ENCODE results near the gene HDAC10. TPM values are rescaled to one million over a fixed set of nuclear protein-coding genes. Genes with fewer than 3 reads are reported as not detected.

Gene HDAC10
- total RNA-seq, 1 experiment from 2014 or later, result 71.3 TPM

DNA sequence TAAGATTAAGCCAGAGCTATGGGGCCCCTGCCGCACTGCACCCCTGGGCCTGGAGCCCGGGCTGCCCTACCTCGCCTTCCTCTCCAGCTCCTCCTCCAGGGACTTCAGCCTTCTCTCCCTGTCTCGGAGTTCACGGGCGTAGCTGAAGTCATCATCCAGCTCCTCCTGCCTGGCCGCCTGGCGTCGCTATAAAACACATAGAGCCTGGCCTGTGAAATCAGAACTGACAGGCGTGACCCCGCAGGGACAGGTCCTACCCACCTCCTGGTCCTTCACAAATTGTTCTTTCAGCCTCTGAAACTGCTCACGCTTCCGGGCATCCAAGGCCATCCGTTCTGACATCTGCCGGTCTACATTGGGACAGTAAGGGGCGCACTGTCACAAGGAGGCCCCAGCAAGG, 27.0 kb downstream of the HDAC10 start:
- intact Hi-C loops (cut with micrococcal nuclease; ENCODE audit: unreplicated experiment) (no loop called here), in situ Hi-C loops (cut with HindIII; ENCODE audit: low pct_unique_long_range_greater_than_20kb, low sequenced_read_pairs) (no loop called here)
- Histone ChIP-seq H3K27me3 (ENCODE audit: control insufficient read depth, insufficient read depth, low read length) (no peaks in the 10 kb centered on the region), H3K27ac (ENCODE audit: low read length) (no peak overlapping the region), H3K36me3 (ENCODE audit: control insufficient read depth, insufficient read depth, low read length) (no peaks in the 10 kb centered on the region), H3K4me1 (ENCODE audit: control insufficient read depth, insufficient read depth, low read length) (no peaks in the 10 kb centered on the region), H3K4me3 (ENCODE audit: low read depth in 2 of 2, low read length in 2 of 2) (no peak overlapping the region), H3K9me3 (ENCODE audit: control insufficient read depth, insufficient read depth, low read depth, low read length) (no peaks in the 10 kb centered on the region)
- TF ChIP-seq TCF7L2 (IDR thresholded peaks at IDR 0.05; ENCODE audit: low read depth, low read length), result no peak
- TF ChIP-seq SIN3A (IDR thresholded peaks at IDR 0.05; ENCODE audit: borderline replicate concordance, insufficient read depth, low read depth, low read length), result no peak
- TF ChIP-seq, protein P1, sequence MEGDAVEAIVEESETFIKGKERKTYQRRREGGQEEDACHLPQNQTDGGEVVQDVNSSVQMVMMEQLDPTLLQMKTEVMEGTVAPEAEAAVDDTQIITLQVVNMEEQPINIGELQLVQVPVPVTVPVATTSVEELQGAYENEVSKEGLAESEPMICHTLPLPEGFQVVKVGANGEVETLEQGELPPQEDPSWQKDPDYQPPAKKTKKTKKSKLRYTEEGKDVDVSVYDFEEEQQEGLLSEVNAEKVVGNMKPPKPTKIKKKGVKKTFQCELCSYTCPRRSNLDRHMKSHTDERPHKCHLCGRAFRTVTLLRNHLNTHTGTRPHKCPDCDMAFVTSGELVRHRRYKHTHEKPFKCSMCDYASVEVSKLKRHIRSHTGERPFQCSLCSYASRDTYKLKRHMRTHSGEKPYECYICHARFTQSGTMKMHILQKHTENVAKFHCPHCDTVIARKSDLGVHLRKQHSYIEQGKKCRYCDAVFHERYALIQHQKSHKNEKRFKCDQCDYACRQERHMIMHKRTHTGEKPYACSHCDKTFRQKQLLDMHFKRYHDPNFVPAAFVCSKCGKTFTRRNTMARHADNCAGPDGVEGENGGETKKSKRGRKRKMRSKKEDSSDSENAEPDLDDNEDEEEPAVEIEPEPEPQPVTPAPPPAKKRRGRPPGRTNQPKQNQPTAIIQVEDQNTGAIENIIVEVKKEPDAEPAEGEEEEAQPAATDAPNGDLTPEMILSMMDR (IDR thresholded peaks at IDR 0.05), result no peak
- TF ChIP-seq, protein P2, sequence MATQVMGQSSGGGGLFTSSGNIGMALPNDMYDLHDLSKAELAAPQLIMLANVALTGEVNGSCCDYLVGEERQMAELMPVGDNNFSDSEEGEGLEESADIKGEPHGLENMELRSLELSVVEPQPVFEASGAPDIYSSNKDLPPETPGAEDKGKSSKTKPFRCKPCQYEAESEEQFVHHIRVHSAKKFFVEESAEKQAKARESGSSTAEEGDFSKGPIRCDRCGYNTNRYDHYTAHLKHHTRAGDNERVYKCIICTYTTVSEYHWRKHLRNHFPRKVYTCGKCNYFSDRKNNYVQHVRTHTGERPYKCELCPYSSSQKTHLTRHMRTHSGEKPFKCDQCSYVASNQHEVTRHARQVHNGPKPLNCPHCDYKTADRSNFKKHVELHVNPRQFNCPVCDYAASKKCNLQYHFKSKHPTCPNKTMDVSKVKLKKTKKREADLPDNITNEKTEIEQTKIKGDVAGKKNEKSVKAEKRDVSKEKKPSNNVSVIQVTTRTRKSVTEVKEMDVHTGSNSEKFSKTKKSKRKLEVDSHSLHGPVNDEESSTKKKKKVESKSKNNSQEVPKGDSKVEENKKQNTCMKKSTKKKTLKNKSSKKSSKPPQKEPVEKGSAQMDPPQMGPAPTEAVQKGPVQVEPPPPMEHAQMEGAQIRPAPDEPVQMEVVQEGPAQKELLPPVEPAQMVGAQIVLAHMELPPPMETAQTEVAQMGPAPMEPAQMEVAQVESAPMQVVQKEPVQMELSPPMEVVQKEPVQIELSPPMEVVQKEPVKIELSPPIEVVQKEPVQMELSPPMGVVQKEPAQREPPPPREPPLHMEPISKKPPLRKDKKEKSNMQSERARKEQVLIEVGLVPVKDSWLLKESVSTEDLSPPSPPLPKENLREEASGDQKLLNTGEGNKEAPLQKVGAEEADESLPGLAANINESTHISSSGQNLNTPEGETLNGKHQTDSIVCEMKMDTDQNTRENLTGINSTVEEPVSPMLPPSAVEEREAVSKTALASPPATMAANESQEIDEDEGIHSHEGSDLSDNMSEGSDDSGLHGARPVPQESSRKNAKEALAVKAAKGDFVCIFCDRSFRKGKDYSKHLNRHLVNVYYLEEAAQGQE (IDR thresholded peaks at IDR 0.05; ENCODE audit: insufficient read depth in 1 of 2, low read depth in 2 of 2, low read length in 1 of 2), result no peak
- no peak for TF ChIP-seq POLR2AphosphoS5 (IDR thresholded peaks at IDR 0.05; ENCODE audit: low read depth, low read length)
- ChIA-PET CTCF (no interaction called here), POLR2A (interaction anchor here (0.6 kb wide), 1 partner anchor 19 kb away, joined by 3 read pairs; no protein-coding TSS in a partner anchor)
- no TSS peak for BruUV-seq (replicated peaks)
- DNase-seq (ENCODE audit: low read depth, low spot score) (no peak), ATAC-seq (no peak)

DNA sequence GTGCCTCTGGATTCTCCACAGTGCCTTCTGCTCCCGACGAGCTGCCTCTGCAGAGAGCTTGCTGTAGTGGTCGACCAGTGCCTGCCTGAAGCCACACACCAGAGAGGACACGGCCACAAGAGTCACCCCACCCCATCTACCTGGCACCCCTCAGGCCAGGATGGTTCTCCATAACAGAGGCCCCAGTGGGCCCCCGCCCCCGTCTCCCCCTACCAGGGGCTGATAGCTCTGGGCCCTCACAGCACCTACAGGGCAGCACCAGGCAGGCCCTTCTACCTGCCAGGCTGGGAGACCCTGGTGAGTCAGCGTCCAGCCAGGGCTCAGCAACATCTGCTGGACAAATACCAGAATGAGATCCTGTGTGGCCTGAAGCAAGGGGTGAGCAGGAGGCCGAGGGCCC, 28.6 kb downstream of the HDAC10 start:
- H3K36me3 ChIP-seq (ENCODE audit: control insufficient read depth, insufficient read depth, low read length), result 0 out of 2 replicates have a peak, but pooled peaks cover 2% of the 10 kb centered on the region
- no peaks in the 10 kb centered on the region for H3K27me3 ChIP-seq (ENCODE audit: control insufficient read depth, insufficient read depth, low read length)
- no peaks in the 10 kb centered on the region for H3K9me3 ChIP-seq (ENCODE audit: control insufficient read depth, insufficient read depth, low read depth, low read length)
- H3K4me1 ChIP-seq (ENCODE audit: control insufficient read depth, insufficient read depth, low read length), result no peaks in the 10 kb centered on the region
- in situ Hi-C loops (cut with HindIII; ENCODE audit: low pct_unique_long_range_greater_than_20kb, low sequenced_read_pairs) (no loop called here), intact Hi-C loops (cut with micrococcal nuclease; ENCODE audit: unreplicated experiment) (no loop called here)
- H3K27ac ChIP-seq (ENCODE audit: low read length), result no peak overlapping the region
- TF ChIP-seq, protein P2 (IDR thresholded peaks at IDR 0.05; ENCODE audit: insufficient read depth in 1 of 2, low read depth in 2 of 2, low read length in 1 of 2), result no peak
- TF ChIP-seq, protein P1 (IDR thresholded peaks at IDR 0.05), result no peak
- TF ChIP-seq POLR2AphosphoS5 (IDR thresholded peaks at IDR 0.05; ENCODE audit: low read depth, low read length) (no peak), TCF7L2 (IDR thresholded peaks at IDR 0.05; ENCODE audit: low read depth, low read length) (no peak), SIN3A (IDR thresholded peaks at IDR 0.05; ENCODE audit: borderline replicate concordance, insufficient read depth, low read depth, low read length) (no peak)
- no peak overlapping the region for H3K4me3 ChIP-seq (ENCODE audit: low read depth in 2 of 2, low read length in 2 of 2)
- ChIA-PET CTCF (no interaction called here), POLR2A (no interaction called here)
- no peak for ATAC-seq
- DNase-seq (ENCODE audit: low read depth, low spot score), result no peak
- no TSS peak for BruUV-seq (replicated peaks)
